ENCODE results near the gene XYLT1.

DNA sequence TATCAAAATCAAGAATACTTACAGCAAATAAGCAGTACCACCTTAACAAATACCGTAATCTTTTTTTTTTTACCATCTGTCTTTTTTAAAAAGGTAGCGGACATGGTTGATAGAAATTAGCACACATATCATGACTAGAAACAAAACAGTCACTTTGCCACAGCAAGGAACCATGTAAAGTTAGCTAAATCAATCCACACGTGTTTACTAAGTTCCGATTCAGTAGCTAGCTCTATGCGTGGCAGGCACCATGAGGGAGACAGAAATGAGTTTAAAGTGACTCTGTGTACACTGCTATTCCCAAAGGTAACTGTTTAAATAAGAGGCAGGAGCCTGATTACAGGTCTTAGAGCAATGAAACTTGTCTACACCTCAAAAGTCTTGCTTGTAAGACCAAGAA, 108.6 kb downstream of the XYLT1 start:
- TF ChIP-seq, protein P1, sequence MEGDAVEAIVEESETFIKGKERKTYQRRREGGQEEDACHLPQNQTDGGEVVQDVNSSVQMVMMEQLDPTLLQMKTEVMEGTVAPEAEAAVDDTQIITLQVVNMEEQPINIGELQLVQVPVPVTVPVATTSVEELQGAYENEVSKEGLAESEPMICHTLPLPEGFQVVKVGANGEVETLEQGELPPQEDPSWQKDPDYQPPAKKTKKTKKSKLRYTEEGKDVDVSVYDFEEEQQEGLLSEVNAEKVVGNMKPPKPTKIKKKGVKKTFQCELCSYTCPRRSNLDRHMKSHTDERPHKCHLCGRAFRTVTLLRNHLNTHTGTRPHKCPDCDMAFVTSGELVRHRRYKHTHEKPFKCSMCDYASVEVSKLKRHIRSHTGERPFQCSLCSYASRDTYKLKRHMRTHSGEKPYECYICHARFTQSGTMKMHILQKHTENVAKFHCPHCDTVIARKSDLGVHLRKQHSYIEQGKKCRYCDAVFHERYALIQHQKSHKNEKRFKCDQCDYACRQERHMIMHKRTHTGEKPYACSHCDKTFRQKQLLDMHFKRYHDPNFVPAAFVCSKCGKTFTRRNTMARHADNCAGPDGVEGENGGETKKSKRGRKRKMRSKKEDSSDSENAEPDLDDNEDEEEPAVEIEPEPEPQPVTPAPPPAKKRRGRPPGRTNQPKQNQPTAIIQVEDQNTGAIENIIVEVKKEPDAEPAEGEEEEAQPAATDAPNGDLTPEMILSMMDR (conservative IDR thresholded peaks at IDR 0.05; ENCODE audit: low read length), result no peak
- no peak for TF ChIP-seq EZH2phosphoT487 (IDR thresholded peaks at IDR 0.05; ENCODE audit: borderline replicate concordance)

All from Loucy (cell line).